ENCODE data around the gene KDM1B.

KDM1B gene

DNA sequence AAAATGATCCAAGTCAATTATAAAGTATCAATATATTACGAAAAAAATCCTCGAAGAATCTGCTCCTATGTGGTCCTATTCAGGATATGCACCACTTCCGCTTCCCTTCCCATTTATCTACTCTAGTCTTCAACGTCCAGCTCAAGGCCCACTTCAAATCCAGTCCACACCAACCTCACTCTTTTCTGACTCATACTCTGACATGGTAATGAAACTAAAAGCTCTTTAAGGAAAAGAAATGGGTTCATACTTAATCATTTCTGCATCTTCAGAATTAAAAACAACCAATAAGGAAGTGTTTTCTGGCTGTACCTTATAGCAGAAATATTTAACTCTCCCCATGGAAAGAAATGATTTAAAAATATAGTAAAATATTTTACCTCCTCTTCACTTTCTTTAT, 94.0 kb downstream of the KDM1B start:
- no peak overlapping the region for H3K27ac ChIP-seq
- TF ChIP-seq CTCF (IDR thresholded peaks at IDR 0.05) (no peak), ZFX (IDR thresholded peaks at IDR 0.05; ENCODE audit: borderline replicate concordance) (no peak)

- no peak for TF ChIP-seq ZFX (IDR thresholded peaks at IDR 0.05; ENCODE audit: borderline replicate concordance)
- no peak for TF ChIP-seq CTCF (IDR thresholded peaks at IDR 0.05)
- no peak overlapping the region for H3K27ac ChIP-seq
These were observed 98.4 kb downstream of the KDM1B start for GRCh38 chr6:18253635-18254034.

DNA sequence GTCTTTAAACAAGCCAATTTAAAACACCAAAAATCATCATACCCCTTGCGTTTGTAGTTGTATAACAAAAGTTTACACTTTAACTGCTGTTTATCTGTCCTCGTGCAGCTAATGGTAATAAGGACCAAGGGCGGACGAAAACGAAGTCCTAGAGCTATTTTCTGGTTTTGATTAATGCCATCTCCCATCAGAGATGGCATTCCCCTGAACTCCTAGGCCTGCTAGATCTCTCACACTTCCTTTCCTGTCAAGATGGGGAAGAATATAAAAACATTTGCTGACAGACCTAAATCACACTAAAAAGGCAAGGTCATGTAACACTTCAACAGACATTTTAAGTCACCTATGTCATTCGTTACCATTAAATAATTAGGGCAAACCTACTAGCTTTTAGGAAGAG, 99.6 kb downstream of the KDM1B start:
- no peak for TF ChIP-seq CTCF (IDR thresholded peaks at IDR 0.05)
- no peak for TF ChIP-seq ZFX (IDR thresholded peaks at IDR 0.05; ENCODE audit: borderline replicate concordance)

GRCh38 chr6:18259675-18260447, 104.6 kb downstream of the KDM1B start:
- H3K27ac ChIP-seq = no peak overlapping the region
- TF ChIP-seq CTCF (IDR thresholded peaks at IDR 0.05) = no peak
- TF ChIP-seq ZFX (IDR thresholded peaks at IDR 0.05; ENCODE audit: borderline replicate concordance) = no peak

More for the DNA sequence above, 99.6 kb downstream of the KDM1B start:
- no peak overlapping the region for H3K27ac ChIP-seq

DNA sequence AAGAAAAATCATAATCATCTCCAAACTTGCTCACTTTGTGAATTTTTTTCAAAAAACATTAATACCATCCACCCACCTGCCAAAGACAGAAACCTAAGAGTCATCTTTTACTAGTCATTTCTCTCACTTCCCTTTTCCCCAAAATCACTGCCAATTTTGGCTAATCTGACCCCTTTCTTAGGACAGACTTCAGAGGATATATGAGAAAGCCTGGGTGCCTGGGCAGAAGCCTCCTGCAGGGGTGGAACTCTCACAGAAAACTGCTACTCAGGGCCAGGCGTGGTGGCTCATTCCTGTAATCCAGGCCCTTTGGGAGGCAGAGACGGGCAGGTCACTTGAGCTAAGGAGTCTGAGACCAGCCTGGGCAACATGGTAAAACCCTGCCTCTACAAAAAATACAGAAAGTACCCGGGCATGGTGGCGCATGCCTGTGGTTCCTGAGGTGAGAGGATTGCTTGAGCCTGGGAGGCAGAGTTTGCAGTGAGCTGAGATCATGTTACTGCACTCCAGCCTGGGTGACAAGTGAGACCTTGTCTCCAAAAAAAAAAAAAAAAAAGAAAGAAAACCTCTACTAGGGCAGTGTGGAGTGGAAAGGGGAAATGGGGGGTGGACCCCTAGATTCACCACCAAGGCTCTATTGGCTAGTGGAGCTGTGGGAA, 105.4 kb downstream of the KDM1B start:
- no peak for TF ChIP-seq CTCF (IDR thresholded peaks at IDR 0.05)
- TF ChIP-seq ZFX (IDR thresholded peaks at IDR 0.05; ENCODE audit: borderline replicate concordance) = no peak
- no peak overlapping the region for H3K27ac ChIP-seq

- H3K27ac ChIP-seq = peak overlapping the region; percentile 95; the same call in 1 of the 2 replicates
- TF ChIP-seq ZFX (IDR thresholded peaks at IDR 0.05; ENCODE audit: borderline replicate concordance) = no peak
- no peak for TF ChIP-seq CTCF (IDR thresholded peaks at IDR 0.05)
These were observed 106.7 kb downstream of the KDM1B start for GRCh38 chr6:18261877-18262276.

All from 22Rv1 (cell line).